Lower leg skin (tissue), 3 donors: ENCODE data around the gene LZIC.

Experiments
- POLR2A ChIP-seq, 2 donors: fragments of 450-650 bp; IDR thresholded peaks; one replicate each; pipeline ENCODE4 v1.6.1; 2016 to 2017; ENCODE audit warnings: antibody characterized with exemption in 2 of 2, mild to moderate bottlenecking in 1 of 2, moderate library complexity in 1 of 2
- TF ChIP-seq, protein P1 (sequence below), 3 donors: fragments of 450-650 bp; IDR thresholded peaks; one replicate each; pipeline ENCODE4 v1.5.1; 2016; ENCODE audit warnings: antibody characterized with exemption in 3 of 3, mild to moderate bottlenecking in 3 of 3, moderate library complexity in 2 of 3

DNA sequence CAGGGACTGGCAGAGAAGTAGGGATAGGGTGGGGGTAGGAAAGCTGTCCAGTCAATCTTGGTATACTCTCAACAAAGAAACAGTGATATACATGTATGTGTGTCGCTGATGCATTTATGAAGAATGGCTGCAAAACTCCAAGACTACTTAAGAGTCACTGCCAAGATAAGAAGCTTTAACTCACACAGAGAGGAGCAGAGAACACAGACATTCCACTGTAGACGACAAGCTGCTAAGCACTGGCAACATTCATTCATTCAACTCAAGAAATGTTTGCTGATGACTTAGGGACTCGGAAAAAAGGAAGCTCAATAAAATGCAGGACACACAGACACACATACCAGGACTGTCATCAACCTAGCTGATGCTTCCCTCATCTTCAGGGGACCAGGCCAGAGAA, 38.6 kb downstream of the LZIC start:
- TF ChIP-seq, protein P1, sequence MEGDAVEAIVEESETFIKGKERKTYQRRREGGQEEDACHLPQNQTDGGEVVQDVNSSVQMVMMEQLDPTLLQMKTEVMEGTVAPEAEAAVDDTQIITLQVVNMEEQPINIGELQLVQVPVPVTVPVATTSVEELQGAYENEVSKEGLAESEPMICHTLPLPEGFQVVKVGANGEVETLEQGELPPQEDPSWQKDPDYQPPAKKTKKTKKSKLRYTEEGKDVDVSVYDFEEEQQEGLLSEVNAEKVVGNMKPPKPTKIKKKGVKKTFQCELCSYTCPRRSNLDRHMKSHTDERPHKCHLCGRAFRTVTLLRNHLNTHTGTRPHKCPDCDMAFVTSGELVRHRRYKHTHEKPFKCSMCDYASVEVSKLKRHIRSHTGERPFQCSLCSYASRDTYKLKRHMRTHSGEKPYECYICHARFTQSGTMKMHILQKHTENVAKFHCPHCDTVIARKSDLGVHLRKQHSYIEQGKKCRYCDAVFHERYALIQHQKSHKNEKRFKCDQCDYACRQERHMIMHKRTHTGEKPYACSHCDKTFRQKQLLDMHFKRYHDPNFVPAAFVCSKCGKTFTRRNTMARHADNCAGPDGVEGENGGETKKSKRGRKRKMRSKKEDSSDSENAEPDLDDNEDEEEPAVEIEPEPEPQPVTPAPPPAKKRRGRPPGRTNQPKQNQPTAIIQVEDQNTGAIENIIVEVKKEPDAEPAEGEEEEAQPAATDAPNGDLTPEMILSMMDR (IDR thresholded peaks at IDR 0.05), result no peak
- TF ChIP-seq POLR2A (IDR thresholded peaks at IDR 0.05), result no peak
